Right lobe of liver (tissue), 4 donors: ENCODE data around the gene TTLL5.

ENCODE experiments used
- POLR2A ChIP-seq: fragments of 450-650 bp; IDR thresholded peaks from one replicate; pipeline ENCODE4 v1.6.1; 2017; ENCODE audit warnings: antibody characterized with exemption, mild to moderate bottlenecking
- TF ChIP-seq, protein P1 (sequence below), 4 donors: fragments of 200-600 bp in 3 of 4; fragments of 450-650 bp in 1 of 4; IDR thresholded peaks; one replicate each; pipeline versions ENCODE4 v1.5.1 to v1.8.0; 2016 to 2022; ENCODE audit warnings: antibody characterized with exemption in 4 of 4, mild to moderate bottlenecking in 2 of 4
- donor health status: DM: no; HTN: no; CAD: no.
- donor health status: DM: no; HTN: no; CAD: no.
- donor health status: DM: no; HTN: yes; CAD: no.

DNA sequence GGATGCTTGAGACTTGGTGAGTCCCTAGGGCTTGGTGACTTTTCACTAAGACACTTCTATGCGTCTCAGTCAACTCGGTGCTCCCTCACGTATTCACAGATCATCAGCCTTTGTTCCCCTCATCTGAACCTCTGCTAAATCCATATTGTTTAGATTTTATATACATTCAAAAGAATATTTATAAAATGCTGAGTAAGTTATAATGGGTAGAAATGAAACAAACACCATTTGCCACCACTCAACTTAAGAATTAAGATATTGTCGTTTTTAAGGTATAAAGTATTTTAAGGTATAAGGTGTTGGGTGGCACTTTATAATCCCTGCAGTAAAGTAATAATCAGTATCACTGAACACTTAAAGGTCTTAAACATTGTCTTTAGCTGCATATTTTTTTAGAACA, 103.0 kb downstream of the TTLL5 start:
- TF ChIP-seq, protein P1, sequence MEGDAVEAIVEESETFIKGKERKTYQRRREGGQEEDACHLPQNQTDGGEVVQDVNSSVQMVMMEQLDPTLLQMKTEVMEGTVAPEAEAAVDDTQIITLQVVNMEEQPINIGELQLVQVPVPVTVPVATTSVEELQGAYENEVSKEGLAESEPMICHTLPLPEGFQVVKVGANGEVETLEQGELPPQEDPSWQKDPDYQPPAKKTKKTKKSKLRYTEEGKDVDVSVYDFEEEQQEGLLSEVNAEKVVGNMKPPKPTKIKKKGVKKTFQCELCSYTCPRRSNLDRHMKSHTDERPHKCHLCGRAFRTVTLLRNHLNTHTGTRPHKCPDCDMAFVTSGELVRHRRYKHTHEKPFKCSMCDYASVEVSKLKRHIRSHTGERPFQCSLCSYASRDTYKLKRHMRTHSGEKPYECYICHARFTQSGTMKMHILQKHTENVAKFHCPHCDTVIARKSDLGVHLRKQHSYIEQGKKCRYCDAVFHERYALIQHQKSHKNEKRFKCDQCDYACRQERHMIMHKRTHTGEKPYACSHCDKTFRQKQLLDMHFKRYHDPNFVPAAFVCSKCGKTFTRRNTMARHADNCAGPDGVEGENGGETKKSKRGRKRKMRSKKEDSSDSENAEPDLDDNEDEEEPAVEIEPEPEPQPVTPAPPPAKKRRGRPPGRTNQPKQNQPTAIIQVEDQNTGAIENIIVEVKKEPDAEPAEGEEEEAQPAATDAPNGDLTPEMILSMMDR (IDR thresholded peaks at IDR 0.05), result no peak
- TF ChIP-seq POLR2A, result no peak
